Measurements from ENCODE around the gene ZNF180.
"Not testable (repeated sequence)": the region's sequence is repeated elsewhere in the genome, so short reads cannot be mapped to it uniquely, and the experiment has no call there.

ZNF180 gene

DNA sequence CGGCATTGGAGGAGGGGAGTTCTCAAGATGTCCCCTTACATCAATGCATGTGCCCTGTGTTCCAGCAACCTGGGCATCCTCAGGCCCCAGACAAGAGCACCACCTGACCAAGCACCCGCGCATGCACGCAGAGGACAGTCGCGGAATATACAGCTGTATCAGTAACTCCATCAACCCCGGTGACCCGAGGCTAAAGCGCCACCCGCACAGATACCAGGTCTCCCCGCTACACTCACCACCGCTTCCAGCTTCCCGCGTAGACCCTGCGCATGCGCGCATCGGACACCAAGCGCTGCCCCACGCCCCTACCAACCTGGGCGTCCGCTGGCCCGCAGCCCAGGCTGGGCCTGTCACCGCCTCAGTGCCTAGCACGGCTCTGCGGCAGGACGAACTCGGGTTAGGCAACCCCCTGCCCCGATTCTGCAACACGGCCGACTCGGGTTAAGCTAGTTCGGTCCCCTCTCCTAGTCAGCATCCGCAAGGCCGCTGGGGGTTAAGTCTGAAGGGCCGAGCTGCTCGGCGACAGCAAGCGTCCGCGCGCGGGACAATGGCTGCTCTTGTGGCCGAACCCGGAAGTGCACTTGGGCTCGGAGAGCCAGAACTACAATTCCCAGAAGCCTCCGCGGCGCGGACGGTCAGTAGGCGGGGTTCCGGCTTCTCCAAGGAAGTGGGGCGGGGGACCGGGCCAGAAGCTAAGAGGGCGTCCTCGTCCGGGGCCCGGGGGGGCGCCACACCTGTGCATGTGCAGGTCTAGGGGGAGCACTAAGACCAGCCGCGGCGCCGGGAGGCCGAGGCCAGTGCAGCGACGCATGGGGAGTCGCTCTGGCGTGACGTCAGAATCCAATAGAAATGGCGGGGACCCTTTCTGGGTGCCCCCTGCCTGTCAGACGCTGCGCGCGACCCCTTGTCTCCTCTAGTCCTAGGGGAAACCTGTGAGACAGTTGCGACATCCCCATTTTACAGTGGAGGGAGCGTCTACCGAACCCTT lies at the start of gene ZNF180:
Gene ZNF180, minus strand, starts transcription at position 561 of the 988 bp plus-strand sequence. CDS start 3,188 bp downstream, outside the sequence.
- peak; percentile 80 to 94 for DNase-seq (ENCODE audit: low read depth in 1 of 2, low spot score in 1 of 2)
- in situ Hi-C loops (cut with HindIII; ENCODE audit: low pct_unique_long_range_greater_than_20kb, low sequenced_read_pairs): no loop called here
- TF ChIP-seq JUND (IDR thresholded peaks at IDR 0.05; ENCODE audit: low read depth): no peak

DNA sequence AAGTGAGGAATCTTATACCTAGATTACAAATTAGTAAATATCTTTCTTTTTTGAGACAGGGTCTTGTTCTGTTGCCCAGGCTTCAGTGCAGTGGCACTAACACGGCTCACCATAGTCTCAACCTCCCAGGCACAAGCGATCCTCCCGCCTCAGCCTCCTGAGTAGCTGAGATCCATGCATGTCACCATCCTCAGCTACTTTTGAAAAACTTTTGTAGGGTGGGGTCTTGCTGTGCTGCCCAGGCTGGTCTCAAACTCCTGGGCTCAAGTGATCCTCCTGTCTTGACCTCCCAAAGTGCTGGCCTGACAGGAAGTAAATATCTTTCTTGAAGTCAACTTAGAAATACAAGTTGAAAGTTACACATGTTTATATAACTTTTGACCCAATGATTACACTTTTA lies 49.2 kb upstream of the ZNF180 start:
- no peak for TF ChIP-seq JUND (IDR thresholded peaks at IDR 0.05; ENCODE audit: low read depth)
- in situ Hi-C loops (cut with HindIII; ENCODE audit: low pct_unique_long_range_greater_than_20kb, low sequenced_read_pairs): no loop called here
- no peak for DNase-seq (ENCODE audit: low read depth in 1 of 2, low spot score in 1 of 2)

DNA sequence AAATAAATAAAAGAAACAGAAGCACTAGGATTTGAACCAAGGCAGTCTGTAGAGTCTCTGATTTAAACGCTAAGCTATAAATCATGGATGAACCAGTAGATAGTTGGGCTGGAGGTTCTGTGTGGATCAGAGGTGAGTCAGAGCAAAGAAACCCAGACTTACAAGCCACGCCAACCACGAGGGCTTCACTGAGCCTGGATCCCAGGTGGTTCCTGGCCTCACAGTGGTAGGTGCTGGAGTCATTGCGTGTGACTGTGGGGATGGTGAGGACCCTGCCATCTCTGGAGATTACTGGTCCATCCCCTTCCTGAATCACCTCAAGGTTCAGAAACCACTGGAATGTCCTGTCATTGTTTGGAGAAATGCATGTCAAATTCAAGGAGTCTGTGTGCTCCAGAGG lies 48.4 kb upstream of the ZNF180 start:
- no peak for TF ChIP-seq JUND (IDR thresholded peaks at IDR 0.05; ENCODE audit: low read depth)
- in situ Hi-C loops (cut with HindIII; ENCODE audit: low pct_unique_long_range_greater_than_20kb, low sequenced_read_pairs): no loop called here
- DNase-seq (ENCODE audit: low read depth in 1 of 2, low spot score in 1 of 2): no peak

DNA sequence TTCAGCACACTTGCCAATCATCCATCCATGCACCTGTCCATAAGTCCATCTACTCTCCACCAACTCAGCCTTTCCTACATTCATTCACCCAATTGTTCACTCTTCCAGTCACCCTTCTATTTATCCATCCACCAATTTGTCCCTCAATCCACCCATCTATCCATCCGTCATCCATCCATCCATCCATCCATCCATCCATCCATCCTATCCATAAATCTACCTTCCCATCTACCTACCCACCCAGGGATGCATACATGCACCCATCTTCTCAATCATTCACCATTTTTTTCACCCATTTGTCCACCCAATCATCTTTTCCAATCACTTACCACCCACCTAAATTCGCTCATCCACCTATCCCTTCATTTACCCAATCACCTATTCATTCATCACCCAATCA lies 43.7 kb upstream of the ZNF180 start:
- in situ Hi-C loops (cut with HindIII; ENCODE audit: low pct_unique_long_range_greater_than_20kb, low sequenced_read_pairs): no loop called here
- TF ChIP-seq JUND (IDR thresholded peaks at IDR 0.05; ENCODE audit: low read depth): no peak

DNA sequence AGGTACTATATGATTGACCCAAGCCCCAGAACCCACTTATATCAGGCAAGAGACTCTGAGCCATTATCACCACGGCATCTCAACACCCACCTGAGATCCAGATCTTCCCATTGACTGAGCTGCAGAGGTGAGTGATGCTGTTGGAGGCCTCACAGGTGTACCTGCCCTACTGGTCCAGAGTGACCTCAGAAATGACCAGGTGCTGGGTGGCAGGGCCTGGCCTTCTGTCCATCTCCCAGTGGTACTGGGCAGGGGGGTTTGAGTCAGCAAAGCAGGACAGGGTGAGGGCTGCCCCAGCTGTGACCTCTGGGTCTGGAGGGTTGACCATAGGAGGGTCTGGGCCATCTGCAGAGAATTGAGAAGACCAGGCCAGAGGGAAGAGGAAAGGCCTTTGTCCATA lies 42.3 kb upstream of the ZNF180 start:
- TF ChIP-seq JUND (IDR thresholded peaks at IDR 0.05; ENCODE audit: low read depth): no peak
- DNase-seq (ENCODE audit: low read depth in 1 of 2, low spot score in 1 of 2): no peak
- in situ Hi-C loops (cut with HindIII; ENCODE audit: low pct_unique_long_range_greater_than_20kb, low sequenced_read_pairs): no loop called here

More for the DNA sequence above, 43.7 kb upstream of the ZNF180 start:
- DNase-seq (ENCODE audit: low read depth in 1 of 2, low spot score in 1 of 2): no peak

DNA sequence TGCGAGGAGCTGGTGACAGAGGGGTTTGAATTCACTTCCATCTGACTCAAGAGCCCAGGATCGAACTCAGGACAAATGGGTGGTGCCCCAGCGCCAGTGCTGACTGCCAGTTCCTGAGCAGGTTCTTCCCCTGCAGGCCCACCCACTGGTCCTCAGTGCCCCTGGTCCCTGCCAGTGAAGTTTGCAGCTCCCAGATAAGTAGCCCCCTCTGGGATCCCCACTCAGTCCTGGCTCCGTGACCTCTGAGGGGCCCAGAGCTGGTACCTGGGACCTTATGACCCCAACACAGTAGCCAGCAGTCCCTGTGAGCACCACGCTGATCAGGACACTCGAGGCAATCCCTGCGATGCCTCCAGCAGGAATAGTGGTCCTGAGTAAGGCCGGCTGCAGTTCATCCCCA lies 40.4 kb upstream of the ZNF180 start:
- in situ Hi-C loops (cut with HindIII; ENCODE audit: low pct_unique_long_range_greater_than_20kb, low sequenced_read_pairs): no loop called here
- no peak for DNase-seq (ENCODE audit: low read depth in 1 of 2, low spot score in 1 of 2)
- TF ChIP-seq JUND (IDR thresholded peaks at IDR 0.05; ENCODE audit: low read depth): no peak

DNA sequence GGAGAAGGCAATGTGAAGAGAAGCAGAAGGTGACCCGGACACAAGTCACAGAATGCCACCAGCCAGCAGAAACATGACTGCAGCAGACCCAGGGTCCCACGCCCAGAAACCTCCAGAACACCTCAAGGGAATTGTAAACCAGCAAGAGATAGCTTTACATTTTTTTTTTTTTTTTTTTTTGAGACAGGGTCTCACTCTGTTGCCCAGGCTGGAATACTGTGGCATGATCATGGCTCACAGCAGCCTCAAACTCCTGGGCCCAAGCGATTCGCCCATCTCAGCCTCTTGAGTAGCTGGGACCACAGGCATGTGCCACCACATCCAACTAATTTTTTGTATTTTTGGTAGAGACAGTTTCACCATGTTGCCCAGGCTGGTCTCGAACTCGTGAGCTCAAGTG lies 39.7 kb upstream of the ZNF180 start:
- in situ Hi-C loops (cut with HindIII; ENCODE audit: low pct_unique_long_range_greater_than_20kb, low sequenced_read_pairs): no loop called here
- no peak for TF ChIP-seq JUND (IDR thresholded peaks at IDR 0.05; ENCODE audit: low read depth)
- DNase-seq (ENCODE audit: low read depth in 1 of 2, low spot score in 1 of 2): no peak

DNA sequence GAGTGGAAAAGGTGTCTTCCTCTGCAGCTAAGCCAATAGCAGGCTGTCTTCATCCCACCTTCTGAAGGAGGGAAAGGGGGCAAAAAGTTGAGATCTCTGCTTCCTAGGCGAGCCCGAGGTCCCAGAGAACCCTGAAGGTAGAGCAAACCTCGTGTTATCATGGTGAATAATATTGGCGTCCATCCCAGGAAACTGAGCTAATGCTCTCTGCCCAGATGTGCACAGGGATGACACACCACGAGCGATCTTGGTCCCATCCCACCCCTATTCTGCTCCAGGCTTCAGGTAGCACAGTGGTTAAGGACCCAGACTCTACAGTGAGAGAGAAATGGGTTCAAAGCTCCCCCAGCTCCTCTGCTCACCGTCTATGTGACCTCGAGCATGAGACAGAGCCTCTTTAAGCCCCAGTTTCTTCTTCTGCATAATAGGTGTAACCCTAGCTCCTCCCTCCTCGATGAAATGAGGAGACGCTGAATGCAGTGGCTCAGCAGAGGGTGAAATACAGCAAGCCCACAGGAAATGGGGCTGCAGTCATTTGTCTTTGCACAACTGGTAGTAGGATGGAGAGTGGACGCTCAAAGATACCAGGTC lies 39.0 kb upstream of the ZNF180 start:
- in situ Hi-C loops (cut with HindIII; ENCODE audit: low pct_unique_long_range_greater_than_20kb, low sequenced_read_pairs): no loop called here
- TF ChIP-seq JUND (IDR thresholded peaks at IDR 0.05; ENCODE audit: low read depth): no peak

DNA sequence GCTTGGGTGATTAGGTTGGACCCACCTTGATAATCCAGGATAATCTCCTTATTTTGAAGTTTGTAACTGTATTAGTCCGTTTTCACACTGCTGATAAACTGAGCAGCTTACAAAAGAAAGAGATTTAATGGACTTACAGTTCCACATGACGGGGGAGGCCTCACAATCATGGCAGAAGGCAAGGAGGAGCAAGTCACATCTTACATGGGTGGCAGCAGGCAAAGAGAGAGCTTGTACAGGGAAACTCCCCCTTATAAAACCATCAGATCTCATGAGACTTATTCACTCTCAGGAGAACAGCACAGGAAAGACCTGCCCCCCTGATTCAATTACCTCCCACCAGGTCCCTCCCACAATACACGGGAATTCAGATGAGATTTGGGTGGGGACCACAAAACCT lies 35.0 kb upstream of the ZNF180 start:
- DNase-seq (ENCODE audit: low read depth in 1 of 2, low spot score in 1 of 2); in situ Hi-C loops (cut with HindIII; ENCODE audit: low pct_unique_long_range_greater_than_20kb, low sequenced_read_pairs): not testable (repeated sequence)

More for the DNA sequence above, 39.0 kb upstream of the ZNF180 start:
- DNase-seq (ENCODE audit: low read depth in 1 of 2, low spot score in 1 of 2): no peak

DNA sequence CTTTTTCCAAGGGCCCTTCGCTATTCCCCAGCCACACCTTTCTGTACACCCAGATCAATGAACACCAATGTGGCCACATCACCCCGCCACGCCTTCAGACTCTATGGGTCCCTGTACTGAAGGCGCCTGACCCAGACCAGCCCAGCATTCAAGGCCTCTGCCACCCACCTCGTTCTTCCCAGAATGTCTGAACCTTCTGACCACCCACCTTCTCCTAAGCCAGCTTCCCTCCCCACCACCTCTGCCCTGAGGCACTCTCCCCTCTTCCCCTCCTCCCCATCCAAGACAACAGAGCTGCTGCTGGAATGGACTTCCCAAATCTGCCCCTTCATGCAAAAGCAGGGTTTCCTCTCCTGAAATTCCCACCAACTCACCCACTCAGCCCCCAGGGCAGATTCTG lies 32.5 kb upstream of the ZNF180 start:
- no peak for DNase-seq (ENCODE audit: low read depth in 1 of 2, low spot score in 1 of 2)
- TF ChIP-seq JUND (IDR thresholded peaks at IDR 0.05; ENCODE audit: low read depth): no peak
- in situ Hi-C loops (cut with HindIII; ENCODE audit: low pct_unique_long_range_greater_than_20kb, low sequenced_read_pairs): no loop called here

DNA sequence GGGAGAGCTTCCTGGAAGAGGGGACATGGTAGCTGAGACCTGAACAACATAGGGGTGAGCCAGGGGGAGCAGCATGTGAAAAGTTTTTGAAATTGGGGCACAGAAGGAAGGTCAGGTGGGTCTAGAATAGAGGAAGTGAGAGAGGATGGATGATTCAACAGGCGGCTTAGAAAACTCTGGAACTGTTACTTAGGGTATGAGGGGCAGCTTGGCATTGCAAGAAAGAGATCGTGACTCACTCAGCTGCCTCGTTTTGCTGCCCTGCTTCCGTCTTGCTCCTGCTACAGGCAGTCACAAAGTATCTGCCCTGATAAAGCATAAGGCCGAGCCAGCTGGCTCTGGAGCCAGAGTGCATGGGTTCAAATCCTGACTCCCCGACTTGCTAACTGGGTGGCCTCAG lies 30.5 kb upstream of the ZNF180 start:
- in situ Hi-C loops (cut with HindIII; ENCODE audit: low pct_unique_long_range_greater_than_20kb, low sequenced_read_pairs): no loop called here
- no peak for TF ChIP-seq JUND (IDR thresholded peaks at IDR 0.05; ENCODE audit: low read depth)
- DNase-seq (ENCODE audit: low read depth in 1 of 2, low spot score in 1 of 2): no peak

DNA sequence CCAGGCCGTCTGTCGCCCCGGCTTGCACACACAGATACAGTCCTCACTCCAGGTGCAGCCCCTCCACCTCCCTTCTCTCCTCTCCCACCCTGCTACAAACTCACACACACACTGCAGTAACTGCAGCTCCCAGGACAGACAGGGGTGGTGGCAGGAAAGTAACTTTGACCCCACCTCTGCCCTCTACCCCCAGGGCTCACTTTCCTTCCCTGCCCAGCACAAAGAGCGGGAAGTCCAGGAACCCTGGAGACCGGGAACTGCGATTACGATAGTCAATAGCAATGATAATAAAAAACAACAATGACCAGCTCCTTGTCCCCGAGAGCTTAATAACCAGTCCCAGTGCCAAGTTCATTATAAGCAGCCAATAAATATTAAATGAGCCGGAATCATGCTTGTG lies 29.2 kb upstream of the ZNF180 start, which contains the start of gene CEACAM20:
Gene CEACAM20, minus strand, starts transcription at position 140 of the 400 bp plus-strand sequence. CDS start 166 bp downstream, outside the sequence.
- no peak for TF ChIP-seq JUND (IDR thresholded peaks at IDR 0.05; ENCODE audit: low read depth)
- no peak for DNase-seq (ENCODE audit: low read depth in 1 of 2, low spot score in 1 of 2)
- in situ Hi-C loops (cut with HindIII; ENCODE audit: low pct_unique_long_range_greater_than_20kb, low sequenced_read_pairs): no loop called here

DNA sequence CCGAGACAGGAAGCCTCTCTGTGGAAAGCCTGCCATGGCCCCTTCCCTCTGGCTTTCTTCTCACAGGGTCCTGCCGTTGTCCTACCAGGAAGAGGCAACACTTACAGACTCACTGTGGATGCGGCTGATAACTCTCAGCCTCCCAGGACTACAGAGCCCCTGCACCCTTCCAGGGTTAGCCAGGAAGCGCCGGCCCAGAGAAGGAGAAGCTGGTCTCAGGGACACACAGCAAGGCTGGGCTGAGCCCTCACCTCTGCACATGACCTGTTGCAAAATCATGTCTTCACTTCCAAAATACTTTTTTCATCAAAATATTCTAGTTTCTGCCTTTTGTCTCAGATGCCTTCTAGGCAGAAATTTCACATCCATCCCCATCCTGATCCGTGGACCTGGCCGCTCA lies 27.2 kb upstream of the ZNF180 start:
- in situ Hi-C loops (cut with HindIII; ENCODE audit: low pct_unique_long_range_greater_than_20kb, low sequenced_read_pairs): no loop called here
- TF ChIP-seq JUND (IDR thresholded peaks at IDR 0.05; ENCODE audit: low read depth): no peak
- no peak for DNase-seq (ENCODE audit: low read depth in 1 of 2, low spot score in 1 of 2)

All from T47D (cell line).